Esophagus muscularis mucosa (tissue), 4 donors: Measurements from ENCODE around the gene ZBTB7B. TPM values are rescaled to one million over a fixed set of nuclear protein-coding genes. Genes with fewer than 3 reads are reported as not detected.

ENCODE experiments used
- DNase-seq: peaks from one replicate; pipeline ENCODE4 v3.0.0-alpha.2; 2017; ENCODE audit errors: extremely low spot score
- H3K27ac ChIP-seq, 4 donors: fragments of 200-600 bp; sonication (generic); replicated peaks in 1 of 4; 1 replicate in 3 of 4; 2 replicates in 1 of 4; pipeline ENCODE4 v1.5.1; 2016 to 2019; ENCODE audit warnings: mild to moderate bottlenecking in 1 of 4
- H3K27me3 ChIP-seq, 4 donors: fragments of 200-600 bp; sonication (generic); one replicate each; pipeline versions ENCODE4 v1.5.1 to v1.6.0; 2016 to 2019
- H3K36me3 ChIP-seq, 4 donors: fragments of 200-600 bp; sonication (generic); one replicate each; pipeline ENCODE4 v1.5.1; 2016 to 2019
- H3K4me1 ChIP-seq, 4 donors: fragments of 200-600 bp; sonication (generic); one replicate each; pipeline ENCODE4 v1.5.1; 2016 to 2019
- H3K4me3 ChIP-seq, 4 donors: fragments of 200-600 bp; sonication (generic); 1 replicate in 2 of 4; 2 replicates in 2 of 4; pipeline ENCODE4 v1.5.1; 2016 to 2019; ENCODE audit warnings: mild to moderate bottlenecking in 4 of 4, moderate library complexity in 1 of 4
- H3K9me3 ChIP-seq, 4 donors: fragments of 200-600 bp; sonication (generic); 1 replicate in 3 of 4; 2 replicates in 1 of 4; pipeline ENCODE4 v1.5.1; 2016 to 2019
- EP300 ChIP-seq: sonication (generic); formaldehyde crosslinking; IDR thresholded peaks from one replicate; pipeline ENCODE4 v1.6.1; 2017; ENCODE audit warnings: antibody characterized with exemption
- POLR2A ChIP-seq: fragments of 450-650 bp; IDR thresholded peaks from one replicate; pipeline ENCODE4 v1.6.1; 2017; ENCODE audit warnings: antibody characterized with exemption, moderate library complexity, mild to moderate bottlenecking, low read depth
- POLR2AphosphoS5 ChIP-seq, 2 donors: sonication (generic); formaldehyde crosslinking; IDR thresholded peaks; one replicate each; pipeline ENCODE4 v1.6.1; 2017; ENCODE audit warnings: antibody characterized with exemption in 2 of 2
- WGBS: methylation state at CpG from one replicate; pipeline ENCODE4 v1.1.5; 2018; 5-methylcytosine and 5-hydroxymethylcytosine counted together
- intact Hi-C: fragments of 100-400 bp; cut with DNase I; formaldehyde crosslinking; loops from one replicate; pipeline ENCODE4 v1.15.1; 2023
- total RNA-seq, 4 donors: library from RNA; depleted of rRNA; stranded (reverse); fragments of >200 nt; gene quantifications; one replicate each; pipeline versions ENCODE4 v1.1.0 to v1.2.1, GENCODE V29; 2016
- TF ChIP-seq, protein P1 (sequence below), 3 experiments: fragments of 200-600 bp in 2 of 3; fragments of 450-650 bp in 1 of 3; sonication (generic) in 2 of 3; IDR thresholded peaks; one replicate each; pipeline ENCODE4 v1.5.1; 2017 to 2019; ENCODE audit warnings: antibody characterized with exemption in 3 of 3, mild to moderate bottlenecking in 2 of 3, moderate library complexity in 1 of 3

ZBTB7B gene
- total RNA-seq, 4 donors from 2014 or later, result 50.0 to 68.9 (median 55.8) TPM

DNA sequence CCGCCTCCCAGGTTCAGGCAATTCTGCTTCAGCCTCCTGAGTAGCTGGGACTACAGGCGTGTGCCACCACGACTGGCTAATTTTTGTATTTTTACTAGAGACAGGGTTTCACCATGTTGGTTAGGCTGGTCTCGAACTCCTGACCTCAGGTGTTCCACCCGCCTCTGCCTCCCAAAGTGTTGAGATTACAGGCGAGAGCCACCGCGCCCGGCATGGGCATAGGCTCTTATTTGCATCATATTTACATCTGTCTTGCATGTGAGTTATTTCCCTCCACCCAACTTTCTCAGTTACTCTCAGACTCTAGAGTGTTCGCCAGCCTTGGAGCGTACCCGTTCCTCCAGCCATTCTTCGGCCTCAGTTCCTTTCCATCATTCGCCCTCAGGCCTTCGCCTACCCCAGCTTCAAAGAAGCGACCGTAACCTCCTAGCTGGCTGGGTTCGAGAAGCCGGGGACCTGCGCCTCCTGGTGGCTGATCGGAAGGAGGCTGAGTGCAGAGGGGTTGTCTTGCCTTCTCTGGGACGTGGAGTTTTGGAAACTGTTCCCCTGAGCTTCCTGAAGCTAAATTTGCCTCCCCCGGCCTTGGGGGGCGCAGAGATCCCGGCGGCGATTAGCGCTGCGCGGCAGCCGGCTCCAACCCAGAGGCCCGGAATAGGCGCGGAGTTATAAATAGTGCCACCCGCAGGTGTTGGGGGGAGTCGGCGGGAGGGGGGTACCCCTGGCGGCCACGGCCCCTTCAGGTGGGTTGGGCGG lies 3.6 kb upstream of the ZBTB7B start:
- DNase-seq, result no peak
- WGBS, result 24% methylated on average over 19 of the region's 40 CpGs
- TF ChIP-seq, protein P1, sequence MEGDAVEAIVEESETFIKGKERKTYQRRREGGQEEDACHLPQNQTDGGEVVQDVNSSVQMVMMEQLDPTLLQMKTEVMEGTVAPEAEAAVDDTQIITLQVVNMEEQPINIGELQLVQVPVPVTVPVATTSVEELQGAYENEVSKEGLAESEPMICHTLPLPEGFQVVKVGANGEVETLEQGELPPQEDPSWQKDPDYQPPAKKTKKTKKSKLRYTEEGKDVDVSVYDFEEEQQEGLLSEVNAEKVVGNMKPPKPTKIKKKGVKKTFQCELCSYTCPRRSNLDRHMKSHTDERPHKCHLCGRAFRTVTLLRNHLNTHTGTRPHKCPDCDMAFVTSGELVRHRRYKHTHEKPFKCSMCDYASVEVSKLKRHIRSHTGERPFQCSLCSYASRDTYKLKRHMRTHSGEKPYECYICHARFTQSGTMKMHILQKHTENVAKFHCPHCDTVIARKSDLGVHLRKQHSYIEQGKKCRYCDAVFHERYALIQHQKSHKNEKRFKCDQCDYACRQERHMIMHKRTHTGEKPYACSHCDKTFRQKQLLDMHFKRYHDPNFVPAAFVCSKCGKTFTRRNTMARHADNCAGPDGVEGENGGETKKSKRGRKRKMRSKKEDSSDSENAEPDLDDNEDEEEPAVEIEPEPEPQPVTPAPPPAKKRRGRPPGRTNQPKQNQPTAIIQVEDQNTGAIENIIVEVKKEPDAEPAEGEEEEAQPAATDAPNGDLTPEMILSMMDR (IDR thresholded peaks at IDR 0.05), result peak; percentile 67 to 85 (median 78)
- TF ChIP-seq EP300 (no peak), POLR2A (no peak), POLR2AphosphoS5 (IDR thresholded peaks at IDR 0.05) (peak; percentile 21 to 55)
- H3K4me1 ChIP-seq, result peaks cover 17 to 41% (median 36%) of the 10 kb centered on the region in 4 donors
- no peaks in the 10 kb centered on the region for H3K27me3 ChIP-seq
- no peaks in the 10 kb centered on the region for H3K36me3 ChIP-seq
- peak overlapping the region; percentile 97 to 99 (median 98) for H3K27ac ChIP-seq
- intact Hi-C loops, result loop anchor here (5.0 kb wide), 1 partner anchor 37 kb away; the partner anchor contains the start of gene PYGO2
- peak overlapping the region; percentile 80 to 97 (median 92) for H3K4me3 ChIP-seq
- no peaks in the 10 kb centered on the region for H3K9me3 ChIP-seq

DNA sequence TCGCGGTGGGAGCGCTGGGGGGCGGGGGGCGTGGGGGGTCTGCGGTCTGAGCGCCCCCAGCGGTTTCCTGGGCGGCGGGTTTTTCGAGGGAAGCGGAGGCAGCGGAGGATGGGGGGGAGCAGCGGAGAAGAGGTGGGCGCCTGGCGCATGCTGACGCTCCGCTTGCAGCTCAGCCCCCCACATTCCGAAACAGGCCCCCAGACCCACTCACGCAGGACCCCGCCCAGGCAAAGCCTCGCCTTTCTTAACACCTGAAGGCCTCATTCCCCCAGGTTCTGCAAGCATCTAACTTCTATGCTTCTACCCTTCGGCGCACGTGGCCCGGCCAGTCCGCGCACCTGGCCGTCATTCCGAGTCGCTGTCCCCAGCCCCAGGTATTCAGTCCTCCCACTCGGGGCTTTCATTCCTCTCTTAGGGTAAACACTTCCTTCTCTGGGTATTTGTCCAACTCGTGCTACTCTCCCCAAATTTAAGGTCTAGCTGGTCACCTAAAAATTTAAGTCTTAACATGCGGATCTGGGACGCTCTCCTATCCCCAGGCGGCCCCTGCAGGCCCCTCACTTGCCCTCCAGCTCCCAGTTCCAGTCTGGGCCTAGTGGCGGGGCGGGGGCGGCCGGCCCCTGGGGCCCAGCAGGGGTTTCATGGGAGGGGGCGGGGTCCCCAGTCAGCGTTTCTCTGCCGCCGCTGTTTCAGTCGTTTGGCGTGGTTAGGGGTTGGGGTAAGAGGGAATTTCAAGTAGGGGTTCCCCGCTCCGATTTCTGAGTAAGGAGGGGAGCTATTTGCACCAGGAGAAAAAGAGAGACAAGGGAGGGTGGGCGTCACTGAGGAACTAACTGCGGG lies 2.8 kb upstream of the ZBTB7B start:
- no peaks in the 10 kb centered on the region for H3K27me3 ChIP-seq
- H3K36me3 ChIP-seq, result no peaks in the 10 kb centered on the region
- H3K4me3 ChIP-seq, result peak overlapping the region; percentile 80 to 97 (median 92)
- peak overlapping the region; percentile 97 to 99 (median 98) for H3K27ac ChIP-seq
- no peaks in the 10 kb centered on the region for H3K9me3 ChIP-seq
- TF ChIP-seq POLR2A (no peak), POLR2AphosphoS5 (IDR thresholded peaks at IDR 0.05) (no peak), EP300 (no peak)
- TF ChIP-seq, protein P1 (IDR thresholded peaks at IDR 0.05), result no peak
- DNase-seq, result no peak
- intact Hi-C loops, result loop anchor here (5.0 kb wide), 1 partner anchor 37 kb away; the partner anchor contains the start of gene PYGO2
- WGBS, result 3% methylated on average over 20 of the region's 50 CpGs
- peaks cover 24 to 49% (median 44%) of the 10 kb centered on the region in 4 donors for H3K4me1 ChIP-seq

DNA sequence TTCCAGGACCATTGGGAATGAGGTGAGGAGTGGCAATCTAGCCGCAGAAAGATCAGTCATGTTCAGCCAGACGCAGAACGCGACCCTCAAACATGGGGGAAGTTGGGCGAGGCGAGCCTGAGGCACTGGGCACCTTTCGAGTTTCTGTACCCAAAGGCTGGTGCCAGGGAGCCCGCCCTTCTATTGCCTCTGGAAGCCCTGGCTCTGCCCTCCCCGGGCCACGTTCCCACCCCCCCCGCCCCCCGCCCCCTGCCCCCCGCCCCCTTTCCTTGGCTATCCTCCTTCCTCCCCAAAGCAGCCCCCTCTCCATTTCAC lies 2.2 kb upstream of the ZBTB7B start:
- H3K4me1 ChIP-seq, result peaks cover 29 to 53% (median 46%) of the 10 kb centered on the region in 4 donors
- H3K27ac ChIP-seq, result peak overlapping the region; percentile 97 to 99 (median 98)
- H3K4me3 ChIP-seq, result peak overlapping the region; percentile 80 to 97 (median 92)
- H3K9me3 ChIP-seq, result no peaks in the 10 kb centered on the region
- 0% methylated on average over 7 of the region's 13 CpGs for WGBS
- DNase-seq, result no peak
- no peak for TF ChIP-seq POLR2A
- TF ChIP-seq, protein P1 (IDR thresholded peaks at IDR 0.05), result no peak
- TF ChIP-seq POLR2AphosphoS5 (IDR thresholded peaks at IDR 0.05), result no peak
- no peak for TF ChIP-seq EP300
- H3K36me3 ChIP-seq, result no peaks in the 10 kb centered on the region
- intact Hi-C loops, result no loop called here
- no peaks in the 10 kb centered on the region for H3K27me3 ChIP-seq

DNA sequence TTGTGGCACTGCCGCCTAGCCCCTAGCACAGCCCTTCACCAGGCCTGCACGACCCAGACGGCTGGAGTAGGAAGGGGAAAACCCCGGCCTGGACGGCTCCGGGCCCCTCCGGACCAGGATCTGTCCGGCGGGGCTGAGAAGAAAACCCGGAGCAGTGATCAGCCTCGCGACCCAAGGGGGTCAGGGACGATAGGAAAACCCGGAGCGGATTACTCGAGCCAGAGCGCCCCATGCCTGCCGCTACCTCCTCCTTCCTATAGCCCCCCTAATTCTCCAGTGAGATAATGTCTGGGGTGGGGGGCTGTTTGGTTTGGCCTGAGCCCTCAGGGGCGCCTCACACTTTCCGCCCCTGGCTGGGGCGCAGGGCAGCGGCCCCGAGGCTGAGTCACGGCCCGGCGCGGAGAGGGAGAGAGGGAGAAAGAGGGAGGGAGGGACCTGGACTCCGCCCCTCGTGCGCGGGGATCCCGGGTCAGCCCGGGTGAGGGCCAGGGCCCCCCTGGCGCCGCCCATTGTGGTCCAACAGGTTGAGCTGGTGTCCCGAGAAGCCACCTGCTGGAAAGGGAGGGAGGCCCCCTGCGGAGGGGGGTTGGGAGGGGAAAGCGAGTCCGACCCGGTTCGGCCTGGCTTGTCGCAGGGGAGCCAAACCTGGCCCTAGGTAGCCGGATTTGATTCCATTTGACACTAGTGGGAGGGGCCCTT lies 1.7 kb upstream of the ZBTB7B start:
- H3K9me3 ChIP-seq, result no peaks in the 10 kb centered on the region
- TF ChIP-seq, protein P1 (IDR thresholded peaks at IDR 0.05), result peak in 1 of 3 experiments; percentile 17
- TF ChIP-seq POLR2AphosphoS5 (IDR thresholded peaks at IDR 0.05) (peak; percentile 80 to 89), POLR2A (peak; percentile 93), EP300 (no peak)
- no peak for DNase-seq
- H3K27ac ChIP-seq, result peak overlapping the region; percentile 97 to 99 (median 98)
- peaks cover 34 to 53% (median 46%) of the 10 kb centered on the region in 4 donors for H3K4me1 ChIP-seq
- intact Hi-C loops, result no loop called here
- H3K27me3 ChIP-seq, result no peaks in the 10 kb centered on the region
- H3K4me3 ChIP-seq, result peak overlapping the region; percentile 80 to 97 (median 92)
- H3K36me3 ChIP-seq, result no peaks in the 10 kb centered on the region
- WGBS, result under 1% methylated on average over 24 of the region's 43 CpGs
